GM10266 (cell line): ENCODE data around the gene TMPRSS11E.
"Not testable (repeated sequence)": the region's sequence is repeated elsewhere in the genome, so short reads cannot be mapped to it uniquely, and the experiment has no call there.

Experiments
- DNase-seq: peaks from one replicate; pipeline ENCODE4 v3.0.0; 2012; ENCODE audit errors: extremely low spot score
- TF ChIP-seq, protein P1 (sequence below): IDR thresholded peaks from 2 replicates; pipeline ENCODE4 v1.5.1; 2012; ENCODE audit warnings: mild to moderate bottlenecking, low read depth; ENCODE audit not compliant: control insufficient read depth, insufficient read depth; ENCODE audit errors: missing control alignments

Gene TMPRSS11E

GRCh38 chr4:68410149-68410548 lies 37.1 kb upstream of the TMPRSS11E start:
- TF ChIP-seq, protein P1, sequence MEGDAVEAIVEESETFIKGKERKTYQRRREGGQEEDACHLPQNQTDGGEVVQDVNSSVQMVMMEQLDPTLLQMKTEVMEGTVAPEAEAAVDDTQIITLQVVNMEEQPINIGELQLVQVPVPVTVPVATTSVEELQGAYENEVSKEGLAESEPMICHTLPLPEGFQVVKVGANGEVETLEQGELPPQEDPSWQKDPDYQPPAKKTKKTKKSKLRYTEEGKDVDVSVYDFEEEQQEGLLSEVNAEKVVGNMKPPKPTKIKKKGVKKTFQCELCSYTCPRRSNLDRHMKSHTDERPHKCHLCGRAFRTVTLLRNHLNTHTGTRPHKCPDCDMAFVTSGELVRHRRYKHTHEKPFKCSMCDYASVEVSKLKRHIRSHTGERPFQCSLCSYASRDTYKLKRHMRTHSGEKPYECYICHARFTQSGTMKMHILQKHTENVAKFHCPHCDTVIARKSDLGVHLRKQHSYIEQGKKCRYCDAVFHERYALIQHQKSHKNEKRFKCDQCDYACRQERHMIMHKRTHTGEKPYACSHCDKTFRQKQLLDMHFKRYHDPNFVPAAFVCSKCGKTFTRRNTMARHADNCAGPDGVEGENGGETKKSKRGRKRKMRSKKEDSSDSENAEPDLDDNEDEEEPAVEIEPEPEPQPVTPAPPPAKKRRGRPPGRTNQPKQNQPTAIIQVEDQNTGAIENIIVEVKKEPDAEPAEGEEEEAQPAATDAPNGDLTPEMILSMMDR: no peak
- no peak for DNase-seq

- no peak for DNase-seq
- TF ChIP-seq, protein P1: no peak
Observed at GRCh38 chr4:68410643-68411042, 36.6 kb upstream of the TMPRSS11E start.

- DNase-seq: not testable (repeated sequence)
Observed at GRCh38 chr4:68412031-68412430, 35.2 kb upstream of the TMPRSS11E start.

DNA sequence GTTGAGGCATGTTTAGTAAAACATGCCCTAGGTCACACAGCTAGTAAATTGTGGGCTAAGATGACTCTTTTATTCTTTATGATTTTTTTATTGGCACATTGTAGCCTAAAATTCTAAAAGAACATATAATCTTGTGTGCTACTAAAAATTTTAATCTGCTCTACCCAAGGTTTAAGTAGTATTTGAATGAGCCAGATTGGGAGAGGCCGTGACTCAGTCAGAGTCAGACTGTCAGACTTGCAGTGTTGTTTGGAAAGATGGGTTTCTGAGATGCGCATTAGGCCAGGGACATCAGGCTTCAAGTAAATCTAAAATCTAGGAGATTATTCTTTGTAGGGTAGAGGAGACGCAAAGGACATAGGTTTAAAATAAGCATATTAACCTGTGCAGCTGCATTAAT lies 30.7 kb upstream of the TMPRSS11E start:
- DNase-seq: no peak
- TF ChIP-seq, protein P1: no peak

DNA sequence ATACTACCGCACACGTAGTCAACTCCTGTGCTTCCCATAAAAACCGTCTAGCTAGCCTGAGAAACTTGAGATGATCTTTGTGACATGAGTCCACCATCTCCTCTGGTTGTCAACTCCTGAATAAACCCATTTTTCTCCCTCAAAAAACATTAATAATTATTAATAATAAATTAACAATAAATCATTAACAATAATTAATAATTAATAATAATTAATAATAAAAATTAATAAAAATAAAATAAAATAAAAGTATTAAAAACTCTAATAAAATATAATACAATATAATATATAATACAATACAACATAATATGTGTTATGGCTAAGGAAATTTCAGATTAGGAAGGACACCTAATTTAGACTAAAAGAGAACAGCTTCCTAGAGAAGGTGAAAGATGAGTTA lies 20.7 kb upstream of the TMPRSS11E start:
- DNase-seq: no peak
- TF ChIP-seq, protein P1: no peak

GRCh38 chr4:68430337-68430736 lies 16.9 kb upstream of the TMPRSS11E start:
- TF ChIP-seq, protein P1: no peak
- no peak for DNase-seq

DNA sequence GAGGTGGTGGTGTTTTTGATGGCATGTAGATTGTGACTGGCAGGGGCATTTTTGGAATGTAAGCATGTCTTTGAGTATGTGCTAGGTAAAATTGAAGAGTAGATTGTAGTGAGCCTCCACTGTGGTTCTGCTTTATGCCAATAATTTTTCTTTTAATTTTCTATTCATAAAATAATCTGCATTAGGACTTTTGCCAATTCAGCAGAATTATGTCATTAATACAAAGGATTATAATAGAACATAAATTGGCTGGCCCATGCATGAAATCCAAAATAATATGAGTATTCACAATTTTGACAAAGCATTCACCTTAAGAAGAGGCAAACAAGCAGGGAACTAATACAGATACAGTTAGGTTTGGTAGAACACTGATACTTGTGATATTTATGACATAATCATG lies 14.9 kb upstream of the TMPRSS11E start:
- TF ChIP-seq, protein P1: no peak
- no peak for DNase-seq

DNA sequence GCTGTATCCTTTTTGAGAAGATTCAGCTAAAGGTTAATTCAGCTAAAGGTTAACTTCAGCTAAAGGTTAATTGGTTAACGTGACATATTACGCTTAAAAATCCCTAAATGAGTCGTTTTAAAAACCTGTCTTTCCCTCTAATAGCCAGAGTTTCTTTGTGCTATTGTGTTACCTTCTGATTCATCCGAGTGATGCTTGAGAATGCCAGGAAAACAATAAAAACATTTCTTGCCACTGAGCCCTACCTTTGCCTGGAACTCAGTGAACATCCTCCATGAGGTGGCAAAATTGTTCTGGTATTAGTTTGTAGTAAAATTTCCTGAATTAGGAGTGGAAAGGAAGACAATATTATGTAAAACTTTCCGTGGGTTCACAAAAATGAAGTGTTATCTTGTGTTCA lies 13.7 kb upstream of the TMPRSS11E start:
- DNase-seq: no peak
- TF ChIP-seq, protein P1: no peak
